Loucy (cell line): ENCODE results near the gene ATOX1.

Experiments used
- H2AFZ ChIP-seq: fragments of 200-600 bp; sonication (generic); 2 replicates; pipeline ENCODE4 v1.6.0; 2016; ENCODE audit warnings: antibody characterized with exemption, mild to moderate bottlenecking, low read length, moderate library complexity
- H3F3A ChIP-seq: fragments of 200-600 bp; 2 replicates; pipeline ENCODE4 v1.6.0; 2016; ENCODE audit warnings: antibody characterized with exemption, low read depth, mild to moderate bottlenecking
- H3K27me3 ChIP-seq: fragments of 200-600 bp; sonication (generic); 2 replicates; pipeline ENCODE4 v1.6.1; 2014; ENCODE audit warnings: low read length, mild to moderate bottlenecking; ENCODE audit not compliant: insufficient read depth, poor library complexity, severe bottlenecking
- H3K36me3 ChIP-seq: fragments of 200-600 bp; sonication (generic); 2 replicates; pipeline ENCODE4 v1.6.1; 2016; ENCODE audit warnings: low read length; ENCODE audit not compliant: insufficient read depth
- H3K4me1 ChIP-seq: fragments of 200-600 bp; sonication (generic); 2 replicates; pipeline ENCODE4 v1.5.1; 2014; ENCODE audit warnings: low read length, mild to moderate bottlenecking; ENCODE audit not compliant: insufficient read depth, poor library complexity, severe bottlenecking
- H3K4me2 ChIP-seq: fragments of 200-600 bp; sonication (generic); 2 replicates; pipeline ENCODE4 v1.6.0; 2014; ENCODE audit warnings: antibody characterized with exemption, low read length, low read depth, mild to moderate bottlenecking; ENCODE audit not compliant: poor library complexity, severe bottlenecking
- H3K4me3 ChIP-seq: fragments of 200-600 bp; sonication (generic); 2 replicates; pipeline ENCODE4 v1.5.1; 2014; ENCODE audit warnings: low read length, mild to moderate bottlenecking, mixed read lengths; ENCODE audit not compliant: poor library complexity, severe bottlenecking
- H3K79me2 ChIP-seq: fragments of 200-600 bp; sonication (generic); 2 replicates; pipeline ENCODE4 v1.6.1; 2014; ENCODE audit warnings: low read length; ENCODE audit not compliant: insufficient read depth
- H3K9ac ChIP-seq: fragments of 200-600 bp; sonication (generic); 2 replicates; pipeline ENCODE4 v1.6.0; 2014; ENCODE audit warnings: mild to moderate bottlenecking, low read depth, low read length, moderate library complexity; ENCODE audit not compliant: poor library complexity, severe bottlenecking
- H3K9me2 ChIP-seq: fragments of 200-600 bp; sonication (generic); replicated peaks from 2 replicates; pipeline ENCODE4 v1.6.1; 2016; ENCODE audit warnings: low read depth, low read length, mixed read lengths
- H3K9me3 ChIP-seq: fragments of 200-600 bp; sonication (generic); 2 replicates; pipeline ENCODE4 v1.6.1; 2014; ENCODE audit warnings: mild to moderate bottlenecking, antibody characterized with exemption, low read length, low read depth; ENCODE audit not compliant: insufficient read depth
- H4K20me1 ChIP-seq: fragments of 200-600 bp; sonication (generic); 2 replicates; pipeline ENCODE4 v1.6.0; 2014; ENCODE audit warnings: antibody characterized with exemption, low read length, mild to moderate bottlenecking; ENCODE audit not compliant: insufficient read depth, poor library complexity, severe bottlenecking
- CTCF ChIP-seq: fragments of 200-600 bp; sonication (generic); conservative IDR thresholded peaks from 2 replicates; pipeline ENCODE4 v1.5.1; 2014; ENCODE audit warnings: mild to moderate bottlenecking, antibody characterized with exemption, low read length
- EZH2phosphoT487 ChIP-seq: fragments of 200-600 bp; IDR thresholded peaks from 2 replicates; pipeline ENCODE4 v1.6.1; 2018; ENCODE audit warnings: antibody characterized with exemption, mild to moderate bottlenecking, moderate library complexity, borderline replicate concordance

The ATOX1 gene

DNA sequence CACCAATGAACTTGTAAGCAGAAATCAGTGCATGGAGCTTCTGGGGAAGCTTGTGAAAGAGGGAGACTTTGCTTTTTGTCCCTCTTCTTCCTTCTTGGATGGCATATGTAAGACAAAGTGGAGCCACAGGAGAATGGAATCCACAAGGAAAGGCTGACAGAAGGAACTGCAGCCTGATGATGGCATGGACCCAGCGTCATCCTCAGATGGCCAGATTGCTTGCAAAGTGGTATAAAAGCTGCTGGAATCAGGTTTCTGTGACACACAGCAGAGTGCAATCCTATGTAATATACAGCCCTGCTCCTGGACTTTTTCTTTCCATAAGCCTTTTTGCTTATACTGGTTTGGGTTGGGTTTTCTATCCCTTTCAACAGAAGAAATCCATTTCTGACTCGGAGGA lies 40.3 kb downstream of the ATOX1 start:
- Histone ChIP-seq H3K4me1 (peaks cover 7% of the 10 kb centered on the region), H3K9me3 (no peaks in the 10 kb centered on the region), H3K9ac (no peak overlapping the region), H3K9me2 (no peaks in the 10 kb centered on the region), H2AFZ (no peak overlapping the region), H3K4me2 (no peak overlapping the region), H3K36me3 (no peaks in the 10 kb centered on the region), H3K4me3 (no peak overlapping the region), H4K20me1 (no peaks in the 10 kb centered on the region), H3K27me3 (no peaks in the 10 kb centered on the region), H3K79me2 (no peaks in the 10 kb centered on the region), H3F3A (no peaks in the 10 kb centered on the region)
- TF ChIP-seq EZH2phosphoT487 (no peak), CTCF (no peak)

DNA sequence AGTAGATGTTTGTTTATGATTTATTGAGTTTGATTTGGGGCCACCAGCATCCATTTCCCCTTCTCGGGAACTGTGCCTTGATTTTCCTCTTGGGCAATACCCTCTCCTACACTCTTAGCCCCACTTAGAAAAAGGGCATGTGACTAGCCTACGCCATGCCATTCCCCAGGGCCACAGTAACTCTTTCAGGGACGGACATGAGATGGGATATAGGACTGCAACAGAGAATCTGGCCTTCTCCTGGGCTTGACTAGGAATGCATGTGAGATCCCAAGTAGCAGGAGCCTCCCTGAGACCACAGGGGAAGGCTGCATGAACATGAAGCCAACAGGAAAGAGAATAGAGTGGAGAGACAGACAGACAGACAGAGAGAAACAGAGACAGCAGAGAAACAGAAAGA lies 41.0 kb downstream of the ATOX1 start:
- Histone ChIP-seq H3K9ac (no peak overlapping the region), H4K20me1 (no peaks in the 10 kb centered on the region), H3F3A (no peaks in the 10 kb centered on the region), H3K4me1 (peaks cover 7% of the 10 kb centered on the region), H3K4me3 (no peak overlapping the region), H3K36me3 (no peaks in the 10 kb centered on the region), H2AFZ (no peak overlapping the region), H3K27me3 (no peaks in the 10 kb centered on the region), H3K79me2 (no peaks in the 10 kb centered on the region), H3K9me2 (no peaks in the 10 kb centered on the region), H3K9me3 (no peaks in the 10 kb centered on the region), H3K4me2 (no peak overlapping the region)
- TF ChIP-seq CTCF = no peak
- no peak for TF ChIP-seq EZH2phosphoT487

DNA sequence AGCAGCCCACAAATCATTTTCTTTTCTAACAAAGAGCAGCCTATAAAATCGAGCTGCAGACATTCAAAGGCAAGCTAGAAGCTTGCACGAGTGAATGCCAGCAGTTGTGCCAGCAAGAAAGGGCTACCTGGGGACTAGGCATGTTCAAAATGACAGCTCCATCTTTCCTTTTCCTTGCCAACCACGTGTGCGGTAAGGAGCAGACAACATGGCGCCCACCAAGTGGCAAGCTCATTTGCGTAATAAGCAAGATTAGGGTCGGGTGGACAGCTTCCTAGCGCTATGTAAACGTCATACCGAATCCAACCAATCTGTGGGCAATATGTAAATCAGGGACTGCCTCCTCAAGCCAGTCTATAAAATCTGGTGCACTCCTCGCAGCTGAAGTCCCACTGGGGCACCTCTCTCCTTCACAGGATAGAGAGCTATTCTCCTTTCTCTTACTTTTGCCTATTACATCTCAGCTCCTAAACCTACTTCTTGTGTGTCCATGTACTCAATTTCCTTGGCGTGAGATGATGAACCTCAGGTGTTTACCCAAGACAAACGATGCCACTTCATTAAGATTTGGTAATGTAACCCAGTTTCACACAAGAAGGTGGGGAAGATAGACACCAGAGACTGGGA lies 49.2 kb downstream of the ATOX1 start:
- TF ChIP-seq EZH2phosphoT487 = no peak
- TF ChIP-seq CTCF = no peak
- H3K36me3 ChIP-seq = no peaks in the 10 kb centered on the region
- H3K9ac ChIP-seq = no peak overlapping the region

More for the DNA sequence above, 49.2 kb downstream of the ATOX1 start:
- no peaks in the 10 kb centered on the region for H3F3A ChIP-seq
- H4K20me1 ChIP-seq = no peaks in the 10 kb centered on the region
- H3K79me2 ChIP-seq = no peaks in the 10 kb centered on the region
- no peak overlapping the region for H3K4me2 ChIP-seq
- no peak overlapping the region for H3K4me3 ChIP-seq
- no peaks in the 10 kb centered on the region for H3K9me2 ChIP-seq
- H3K4me1 ChIP-seq = peaks cover 12% of the 10 kb centered on the region
- no peaks in the 10 kb centered on the region for H3K9me3 ChIP-seq
- no peaks in the 10 kb centered on the region for H3K27me3 ChIP-seq
- no peak overlapping the region for H2AFZ ChIP-seq
